ENCODE data around the gene ARMH2.

The ARMH2 gene

GRCh38 chr6:24798740-24799540, at the start of gene ARMH2:
TSS of gene ARMH2 (minus strand) at chr6:24798917. CDS start at chr6:24798857, 60 bp downstream.
- no peak for DNase-seq (ENCODE audit: low read depth)

DNA sequence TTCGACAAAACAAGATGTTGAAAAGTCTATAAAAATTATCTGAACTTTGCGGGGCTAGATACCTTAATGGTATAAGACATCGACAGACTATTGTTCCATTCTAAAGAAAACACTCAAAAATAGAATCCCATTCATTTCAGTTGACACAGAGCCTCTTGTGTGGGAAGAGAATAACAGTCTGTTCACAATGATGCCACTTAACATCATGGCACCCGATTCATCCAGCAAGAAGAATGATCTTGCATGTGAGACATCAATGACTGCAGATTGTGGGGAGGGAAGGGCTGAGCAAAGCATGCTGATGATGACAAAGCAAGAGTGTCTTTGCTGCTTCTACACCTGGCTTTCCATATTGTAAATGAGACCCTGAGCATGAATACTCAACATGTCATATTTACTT, 49.7 kb upstream of the ARMH2 start:
- DNase-seq (ENCODE audit: low read depth), result no peak

DNA sequence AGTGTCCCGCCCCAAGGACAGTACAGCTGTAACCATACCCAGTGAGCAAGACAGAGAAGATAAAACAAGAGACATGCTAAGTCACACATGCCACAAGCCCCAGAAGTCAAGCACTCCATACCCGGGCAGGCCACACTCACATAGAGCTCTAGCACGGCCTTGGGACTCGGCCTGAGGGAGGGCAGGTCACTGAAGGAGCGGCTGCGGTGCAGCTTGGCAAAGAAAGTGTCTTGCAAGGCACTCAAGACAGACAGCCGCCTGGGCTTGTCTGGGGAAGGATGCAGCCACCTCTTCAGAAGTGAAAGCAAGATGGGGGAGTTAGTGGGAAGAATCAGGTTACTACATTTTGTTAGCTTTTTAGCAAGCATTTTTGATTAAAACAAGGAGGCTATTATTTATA, 48.7 kb upstream of the ARMH2 start:
- DNase-seq (ENCODE audit: low read depth), result no peak

- no peak for DNase-seq (ENCODE audit: low read depth)
These were observed 46.9 kb upstream of the ARMH2 start for GRCh38 chr6:24845578-24845977.

GRCh38 chr6:24844903-24845302, 46.2 kb upstream of the ARMH2 start:
- no peak for DNase-seq (ENCODE audit: low read depth)

- DNase-seq (ENCODE audit: low read depth), result no peak
These were observed 45.3 kb upstream of the ARMH2 start for GRCh38 chr6:24844061-24844460.

DNA sequence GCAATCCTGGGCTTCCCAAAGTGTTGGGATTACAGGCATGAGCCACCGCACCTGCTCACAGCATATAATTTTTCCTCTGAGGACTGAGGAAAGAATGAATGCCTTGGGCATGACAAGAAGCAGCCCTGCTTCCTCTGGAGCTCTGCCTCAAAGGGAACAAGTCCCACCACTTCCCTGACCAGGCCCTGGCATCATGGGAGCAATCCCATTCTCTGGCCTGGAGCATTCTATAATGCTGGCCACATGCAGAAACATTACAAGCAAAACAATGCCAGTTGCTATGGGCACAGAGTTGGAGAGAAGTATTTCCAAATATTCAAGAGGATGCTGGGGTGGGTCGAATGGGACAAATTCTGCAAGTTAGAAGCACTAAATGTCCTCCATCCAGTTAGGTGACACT, 41.5 kb upstream of the ARMH2 start:
- no peak for DNase-seq (ENCODE audit: low read depth)

DNA sequence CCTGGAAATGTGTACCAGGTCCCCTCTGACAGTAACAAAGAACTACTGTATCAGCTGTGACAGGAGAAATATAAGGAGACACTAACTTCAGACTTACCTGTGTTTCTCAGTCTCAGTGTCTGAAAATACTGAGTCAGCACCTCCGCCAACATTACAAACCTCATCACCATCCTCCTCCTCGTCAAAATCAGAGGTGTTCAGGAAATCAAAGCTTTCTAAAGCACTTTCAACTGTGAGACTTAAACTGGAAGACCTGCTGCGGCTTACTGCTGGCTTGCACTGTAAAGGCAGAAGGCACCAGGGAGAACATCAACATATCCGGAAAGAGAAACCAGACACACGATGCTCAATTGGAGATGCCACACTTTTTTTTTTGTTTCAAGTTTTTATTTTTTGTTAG, 40.3 kb upstream of the ARMH2 start:
- no peak for DNase-seq (ENCODE audit: low read depth)

DNA sequence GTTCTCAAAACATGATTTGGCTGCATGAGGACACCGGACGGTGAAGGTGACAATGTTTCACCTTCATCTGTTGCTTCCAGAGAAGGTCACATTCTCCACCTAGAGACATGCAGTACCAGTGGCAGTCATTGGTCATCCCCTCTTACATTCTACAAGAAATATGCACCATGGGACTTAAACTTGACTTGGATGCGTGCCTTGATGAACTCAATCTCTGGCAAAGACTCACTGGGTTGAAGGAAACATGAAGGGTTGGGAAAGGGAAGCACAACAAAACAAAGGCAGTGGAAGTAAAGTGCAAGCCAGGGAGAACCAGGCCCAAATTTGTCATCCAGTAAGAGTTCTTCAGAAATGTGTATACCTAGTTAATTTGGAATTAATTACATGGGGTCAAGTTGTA, 39.4 kb upstream of the ARMH2 start:
- no peak for DNase-seq (ENCODE audit: low read depth)

DNA sequence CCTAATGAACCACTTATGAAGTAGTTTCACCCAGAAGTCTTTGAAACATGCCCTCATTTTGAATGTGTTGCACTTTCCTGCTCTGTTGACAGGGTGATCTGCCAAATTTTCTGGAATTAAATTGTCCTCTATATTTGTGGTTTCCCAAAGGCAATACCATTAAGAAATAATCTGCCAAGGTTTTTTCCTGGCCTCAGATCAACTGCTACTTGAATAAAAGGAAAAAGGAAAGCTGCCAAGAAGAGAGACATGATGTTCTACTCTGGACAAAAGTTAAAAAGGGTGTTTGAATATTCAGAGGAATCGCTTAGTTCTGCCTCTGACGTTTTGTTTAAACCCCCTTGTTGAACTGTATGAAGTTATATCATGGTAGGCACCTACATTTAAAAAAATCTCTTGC, 37.4 kb upstream of the ARMH2 start:
- DNase-seq (ENCODE audit: low read depth), result no peak

- no peak for DNase-seq (ENCODE audit: low read depth)
These were observed 35.1 kb upstream of the ARMH2 start for GRCh38 chr6:24833711-24834386.

GRCh38 chr6:24832794-24833193, 34.1 kb upstream of the ARMH2 start:
- no peak for DNase-seq (ENCODE audit: low read depth)

DNA sequence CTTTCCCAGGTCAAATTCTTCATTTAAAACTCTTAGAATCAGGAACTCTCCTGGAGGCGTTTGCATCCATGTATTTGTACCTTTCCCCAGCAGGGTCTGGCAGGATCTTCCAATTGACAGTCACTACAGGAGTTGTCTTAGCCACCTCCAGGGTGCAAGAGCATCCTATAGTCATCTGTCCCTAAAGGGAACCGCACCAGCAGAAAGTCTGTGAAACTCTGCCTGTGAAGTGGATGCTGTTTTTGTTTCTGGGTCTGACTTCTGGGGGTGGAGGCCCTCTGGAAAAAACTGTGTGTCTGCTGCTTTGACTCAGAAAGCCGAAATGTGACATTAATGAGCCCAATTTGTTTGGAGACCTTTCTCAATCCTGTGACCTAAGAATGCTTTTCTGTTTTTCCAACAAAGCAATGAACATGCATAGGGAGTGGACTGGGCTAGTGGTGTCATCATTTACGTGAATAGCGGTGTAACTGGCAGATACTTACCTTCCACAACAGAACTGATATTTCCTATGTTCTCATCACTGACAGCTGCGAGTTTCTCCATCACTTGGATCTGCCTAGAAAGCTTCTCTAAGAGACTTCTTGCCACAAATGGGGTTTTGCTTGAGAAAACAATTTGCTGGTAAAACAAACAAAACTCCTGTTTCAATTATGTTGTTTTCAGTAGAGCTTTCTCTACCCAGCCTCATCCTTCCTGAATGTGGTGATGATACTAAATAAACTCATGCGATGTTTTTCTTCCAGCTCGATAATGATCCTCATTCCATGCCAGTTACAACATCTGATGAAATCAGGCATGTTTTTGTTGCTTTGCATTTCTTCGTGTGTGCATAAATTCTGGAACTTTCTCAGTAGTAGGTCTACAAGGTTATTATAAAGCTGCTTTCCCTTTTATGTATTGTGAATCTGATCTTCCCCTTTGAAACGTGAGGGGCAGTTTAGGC, 33.3 kb upstream of the ARMH2 start:
- DNase-seq (ENCODE audit: low read depth), result no peak

DNA sequence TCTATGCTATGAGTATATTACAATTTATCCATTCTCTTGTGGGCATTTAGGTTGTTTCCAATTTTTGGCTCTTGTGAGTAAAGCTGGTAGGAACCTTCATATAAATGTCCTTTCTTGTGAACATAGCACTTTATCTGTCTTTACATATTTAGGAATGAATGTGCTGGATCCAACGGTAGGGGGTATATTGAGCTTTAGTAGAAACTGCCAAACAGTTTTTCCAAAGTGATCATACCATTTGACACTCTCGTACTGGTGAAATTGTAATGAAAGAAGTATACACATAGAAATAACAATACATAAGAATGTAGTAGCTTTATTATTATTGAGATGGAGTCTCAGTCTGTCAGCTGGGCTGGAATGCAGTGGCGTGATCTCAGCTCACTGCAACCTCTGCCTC, 30.9 kb upstream of the ARMH2 start:
- no peak for DNase-seq (ENCODE audit: low read depth)

DNA sequence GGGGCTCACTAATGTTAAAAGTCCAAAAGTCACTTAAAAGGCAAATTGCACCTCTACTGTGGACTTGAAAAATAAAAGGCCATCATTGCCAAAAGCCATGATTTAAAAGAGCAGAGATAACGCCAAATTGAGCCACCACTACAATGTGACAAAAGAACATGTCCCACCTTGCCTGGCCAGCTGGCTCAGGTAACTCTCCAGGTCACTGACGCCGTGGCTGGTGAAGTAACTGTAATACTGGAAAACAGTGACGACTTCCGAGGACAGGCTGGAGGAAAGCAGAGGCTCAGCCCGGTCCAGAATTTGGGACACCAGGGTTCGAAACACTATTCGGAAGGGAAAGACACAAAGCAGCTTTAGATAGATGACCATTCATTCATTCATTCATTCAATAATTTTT, 29.3 kb upstream of the ARMH2 start:
- DNase-seq (ENCODE audit: low read depth), result no peak

- no peak for DNase-seq (ENCODE audit: low read depth)
These were observed 28.4 kb upstream of the ARMH2 start for GRCh38 chr6:24827162-24827561.

GRCh38 chr6:24825130-24825630, 26.5 kb upstream of the ARMH2 start:
- no peak for DNase-seq (ENCODE audit: low read depth)

DNA sequence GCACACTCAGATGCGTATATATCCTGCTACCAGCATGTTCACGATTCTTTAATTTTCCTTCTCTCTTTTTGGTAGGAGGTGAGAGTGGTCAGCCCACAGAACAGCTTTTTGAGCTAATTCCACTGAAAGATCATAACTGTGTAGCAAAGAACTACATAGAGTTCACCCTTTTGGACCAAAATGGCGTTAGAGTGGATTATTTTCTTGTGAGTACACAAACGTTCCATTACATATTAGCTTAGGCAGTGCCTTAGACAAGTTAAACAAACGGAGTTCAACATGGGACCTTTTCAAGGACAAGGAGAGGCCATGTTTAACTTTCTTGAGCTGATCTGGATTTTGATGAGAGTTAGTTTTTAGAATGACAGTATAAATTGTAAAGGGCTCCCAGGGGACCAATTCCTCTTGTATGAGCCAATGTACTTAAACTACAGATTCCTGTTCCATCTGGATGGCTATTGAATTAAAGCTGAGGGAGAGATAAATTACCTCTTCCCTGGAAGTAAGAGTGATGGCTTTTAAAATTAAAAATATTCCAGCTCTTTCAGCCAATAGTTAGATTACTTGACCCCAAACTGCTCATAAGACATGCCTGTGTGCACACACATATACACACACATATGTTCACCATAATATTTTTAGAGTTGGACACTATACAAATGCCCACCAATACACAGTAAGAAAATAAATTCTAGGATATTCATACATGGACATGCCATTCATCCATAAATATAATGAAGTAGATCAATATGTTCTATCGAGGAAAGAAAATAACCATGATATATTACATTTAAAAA, 25.6 kb upstream of the ARMH2 start:
- DNase-seq (ENCODE audit: low read depth), result no peak

- DNase-seq (ENCODE audit: low read depth), result no peak
These were observed 24.5 kb upstream of the ARMH2 start for GRCh38 chr6:24823185-24823584.

- no peak for DNase-seq (ENCODE audit: low read depth)
These were observed 24.0 kb upstream of the ARMH2 start for GRCh38 chr6:24822696-24823095.

DNA sequence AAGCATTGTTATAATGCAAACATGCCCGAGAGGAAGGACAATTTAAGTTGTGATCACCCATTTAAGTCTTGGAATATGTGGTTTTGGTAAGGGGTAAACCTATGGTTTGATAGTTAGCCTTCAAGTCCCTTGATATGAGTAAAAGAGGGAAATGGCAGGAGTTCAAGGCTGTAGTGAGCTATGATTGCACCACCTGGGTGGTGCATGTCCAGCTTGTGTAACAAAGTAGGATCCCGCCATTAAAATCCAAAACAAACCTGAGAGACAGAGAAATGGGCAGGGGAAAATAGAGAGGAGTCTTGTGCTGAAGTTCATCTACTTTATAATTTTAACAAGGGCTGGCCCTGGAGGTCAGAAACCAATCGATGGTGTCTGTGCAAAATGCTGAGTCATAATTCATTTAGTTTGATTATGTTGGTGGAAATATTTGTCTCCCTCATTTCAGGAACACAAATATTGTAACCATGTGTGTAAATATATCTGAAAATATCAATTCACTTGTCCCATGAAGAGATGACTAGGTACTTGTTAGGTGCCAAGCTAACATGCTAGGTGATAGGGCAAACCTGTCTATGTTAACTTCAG, 23.2 kb upstream of the ARMH2 start:
- DNase-seq (ENCODE audit: low read depth), result no peak
